Smooth muscle cell (in vitro differentiated cells): ENCODE measurements around the gene LEPROT. TPM values are rescaled to one million over a fixed set of nuclear protein-coding genes. Genes with fewer than 3 reads are reported as not detected.
A peak's percentile ranks its signal among the peaks of the same experiment; 100 is the strongest.

ENCODE experiments used
- DNase-seq: peaks from one replicate; lab custom pipeline; 2025; ENCODE audit not compliant: unreplicated experiment; lab: John Stamatoyannopoulos, UW
- H2AFZ ChIP-seq: fragments of 200-600 bp; sonication (generic); 2 replicates; pipeline ENCODE4 v1.6.0; 2016; ENCODE audit warnings: antibody characterized with exemption, low read depth, mild to moderate bottlenecking
- H3F3A ChIP-seq: fragments of 200-600 bp; sonication (generic); 2 replicates; pipeline ENCODE4 v1.6.0; 2017; ENCODE audit warnings: antibody characterized with exemption, low read depth
- H3K27ac ChIP-seq: fragments of 200-600 bp; sonication (generic); 2 replicates; pipeline ENCODE4 v1.5.1; 2016; ENCODE audit warnings: low read depth, mild to moderate bottlenecking
- H3K27me3 ChIP-seq: fragments of 200-600 bp; sonication (generic); 2 replicates; pipeline ENCODE4 v1.6.1; 2016; ENCODE audit warnings: low read depth, mild to moderate bottlenecking
- H3K36me3 ChIP-seq: fragments of 200-600 bp; sonication (generic); 2 replicates; pipeline ENCODE4 v1.5.1; 2016; ENCODE audit warnings: low read depth
- H3K4me1 ChIP-seq: fragments of 200-600 bp; sonication (generic); 2 replicates; pipeline ENCODE4 v1.5.1; 2016; ENCODE audit warnings: low read depth
- H3K4me2 ChIP-seq: fragments of 200-600 bp; sonication (generic); 2 replicates; pipeline ENCODE4 v1.6.0; 2016; ENCODE audit warnings: mild to moderate bottlenecking
- H3K4me3 ChIP-seq: fragments of 200-600 bp; sonication (generic); 2 replicates; pipeline ENCODE4 v1.5.1; 2016; ENCODE audit warnings: mild to moderate bottlenecking
- H3K79me2 ChIP-seq: fragments of 200-600 bp; sonication (generic); 2 replicates; pipeline ENCODE4 v1.6.0; 2016; ENCODE audit warnings: low read depth, mild to moderate bottlenecking
- H3K9ac ChIP-seq: fragments of 200-600 bp; sonication (generic); 2 replicates; pipeline ENCODE4 v1.6.0; 2016; ENCODE audit warnings: low read depth
- H3K9me3 ChIP-seq: fragments of 200-600 bp; sonication (generic); replicated peaks from 2 replicates; pipeline ENCODE4 v1.5.1; 2016; ENCODE audit warnings: low read depth
- H4K20me1 ChIP-seq: fragments of 200-600 bp; sonication (generic); 2 replicates; pipeline ENCODE4 v1.6.0; 2016; ENCODE audit warnings: low read depth
- WGBS: methylation state at CpG from one replicate; pipeline ENCODE4 v1.1.7; 2016; ENCODE audit warnings: low lambda C conversion rate; 5-methylcytosine and 5-hydroxymethylcytosine counted together
- polyA plus RNA-seq: library from polyadenylated mRNA; unstranded; fragments of >200 nt; fragmentation: Nextera tagmentation; extraction: Ambion mirVana; gene quantifications from 2 replicates; pipeline ENCODE4 v1.2.1, GENCODE V29; 2016
- total RNA-seq: library from RNA; depleted of rRNA; stranded (reverse); fragments of >200 nt; gene quantifications from 2 replicates; pipeline ENCODE4 v1.2.3, GENCODE V29; 2014
- TF ChIP-seq, protein P1 (sequence below): fragments of 200-600 bp; sonication (generic); IDR thresholded peaks from 2 replicates; pipeline ENCODE4 v1.5.1; 2017; ENCODE audit warnings: borderline replicate concordance, mild to moderate bottlenecking, antibody characterized with exemption; ENCODE audit not compliant: insufficient read depth, poor library complexity, severe bottlenecking

LEPROT gene
- total and polyA plus RNA-seq, 2 experiments from 2014 or later: 61.0 to 76.4 TPM

DNA sequence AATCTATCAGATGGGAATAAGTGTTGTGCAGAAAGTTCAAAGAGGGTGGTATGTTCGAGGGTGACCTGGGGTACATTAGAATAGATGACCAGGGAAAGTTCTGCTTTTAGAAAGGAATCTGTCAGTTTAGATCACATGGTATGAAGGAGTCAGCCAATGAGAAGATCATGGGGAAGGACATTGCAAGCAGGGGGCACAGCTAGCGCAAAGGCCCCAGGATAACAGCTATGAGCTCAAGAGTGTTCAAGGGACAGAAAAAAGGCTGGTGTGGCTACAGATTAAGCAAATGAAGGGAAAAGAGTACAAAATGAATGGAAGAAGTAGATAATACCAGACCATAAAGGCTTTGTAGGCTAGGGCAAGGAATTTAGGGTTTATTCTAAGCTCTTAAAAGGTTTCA is 8.6 kb downstream of the LEPROT start:
- Histone ChIP-seq H3K4me1 (peaks cover 35% of the 10 kb centered on the region), H3K27ac (peak overlapping the region; percentile 86), H3K36me3 (no peaks in the 10 kb centered on the region), H2AFZ (no peak overlapping the region), H3K27me3 (no peaks in the 10 kb centered on the region), H4K20me1 (peaks cover 42% of the 10 kb centered on the region), H3K79me2 (peaks cover 47% of the 10 kb centered on the region), H3K4me2 (peak overlapping the region; percentile 62), H3F3A (peaks cover 9% of the 10 kb centered on the region), H3K4me3 (no peak overlapping the region), H3K9ac (no peak overlapping the region), H3K9me3 (no peaks in the 10 kb centered on the region)
- TF ChIP-seq, protein P1, sequence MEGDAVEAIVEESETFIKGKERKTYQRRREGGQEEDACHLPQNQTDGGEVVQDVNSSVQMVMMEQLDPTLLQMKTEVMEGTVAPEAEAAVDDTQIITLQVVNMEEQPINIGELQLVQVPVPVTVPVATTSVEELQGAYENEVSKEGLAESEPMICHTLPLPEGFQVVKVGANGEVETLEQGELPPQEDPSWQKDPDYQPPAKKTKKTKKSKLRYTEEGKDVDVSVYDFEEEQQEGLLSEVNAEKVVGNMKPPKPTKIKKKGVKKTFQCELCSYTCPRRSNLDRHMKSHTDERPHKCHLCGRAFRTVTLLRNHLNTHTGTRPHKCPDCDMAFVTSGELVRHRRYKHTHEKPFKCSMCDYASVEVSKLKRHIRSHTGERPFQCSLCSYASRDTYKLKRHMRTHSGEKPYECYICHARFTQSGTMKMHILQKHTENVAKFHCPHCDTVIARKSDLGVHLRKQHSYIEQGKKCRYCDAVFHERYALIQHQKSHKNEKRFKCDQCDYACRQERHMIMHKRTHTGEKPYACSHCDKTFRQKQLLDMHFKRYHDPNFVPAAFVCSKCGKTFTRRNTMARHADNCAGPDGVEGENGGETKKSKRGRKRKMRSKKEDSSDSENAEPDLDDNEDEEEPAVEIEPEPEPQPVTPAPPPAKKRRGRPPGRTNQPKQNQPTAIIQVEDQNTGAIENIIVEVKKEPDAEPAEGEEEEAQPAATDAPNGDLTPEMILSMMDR: no peak
- DNase-seq: no peak
- WGBS: 99% methylated on average over 2 of the region's 2 CpGs

DNA sequence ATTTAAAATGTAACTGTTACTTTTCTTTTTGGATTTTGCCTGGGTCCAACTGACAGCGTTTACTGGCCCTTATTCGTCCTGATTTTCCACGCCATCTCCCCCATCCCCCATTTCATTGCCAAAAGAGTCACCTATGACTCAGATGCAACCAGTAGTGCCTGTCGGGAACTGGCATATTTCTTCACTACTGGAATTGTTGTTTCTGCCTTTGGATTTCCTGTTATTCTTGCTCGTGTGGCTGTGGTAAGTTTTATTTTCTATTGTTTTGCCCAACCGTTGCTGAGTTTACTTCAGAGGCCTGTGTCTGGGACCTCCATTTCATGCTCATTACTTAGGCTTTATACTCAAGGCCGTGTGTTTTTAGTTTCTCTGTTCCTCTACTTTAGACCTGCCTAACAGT is 9.3 kb downstream of the LEPROT start:
- Histone ChIP-seq H3K4me1 (peaks cover 35% of the 10 kb centered on the region), H3K9ac (peak overlapping the region; percentile 11), H3F3A (peaks cover 15% of the 10 kb centered on the region), H3K4me3 (no peak overlapping the region), H3K27ac (peak overlapping the region; percentile 86), H3K4me2 (peak overlapping the region; percentile 62), H2AFZ (no peak overlapping the region), H3K9me3 (no peaks in the 10 kb centered on the region), H3K27me3 (no peaks in the 10 kb centered on the region), H4K20me1 (peaks cover 40% of the 10 kb centered on the region), H3K36me3 (no peaks in the 10 kb centered on the region), H3K79me2 (peaks cover 39% of the 10 kb centered on the region)
- 35% methylated on average over 7 of the region's 7 CpGs for WGBS
- TF ChIP-seq, protein P1: no peak
- DNase-seq: no peak

DNA sequence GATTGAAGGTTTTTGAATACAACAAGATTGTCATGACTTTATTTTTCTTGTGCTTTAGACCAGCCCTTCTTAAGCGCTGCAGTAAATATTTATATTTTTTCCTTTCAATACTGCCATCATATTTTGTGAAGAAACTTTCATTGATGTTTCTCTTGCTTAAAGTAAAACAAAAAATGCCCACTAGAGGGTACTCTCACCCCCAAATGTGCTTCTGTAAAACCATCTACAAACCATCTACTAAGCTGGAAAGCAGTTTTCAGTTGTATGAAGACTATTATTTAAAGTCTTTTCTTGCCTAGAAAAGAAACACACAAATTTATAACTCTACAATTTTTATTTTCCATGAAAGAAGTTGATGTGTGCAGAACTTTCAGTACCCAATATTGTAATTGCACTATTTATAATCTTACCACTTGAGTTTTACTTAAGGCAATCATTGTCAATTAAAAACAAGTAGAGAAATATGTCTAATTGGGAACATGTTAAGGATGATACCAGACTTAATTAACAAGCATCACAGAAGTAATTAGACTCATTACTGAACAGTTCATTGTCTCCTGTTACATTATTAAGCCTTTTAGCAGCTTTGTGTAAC is 10.7 kb downstream of the LEPROT start:
- Histone ChIP-seq H3K4me2 (no peak overlapping the region), H3K36me3 (no peaks in the 10 kb centered on the region)
- 11% methylated on average over 1 of the region's 1 CpG for WGBS

More for the DNA sequence above, 10.7 kb downstream of the LEPROT start:
- Histone ChIP-seq H3K4me1 (peaks cover 36% of the 10 kb centered on the region), H4K20me1 (peaks cover 29% of the 10 kb centered on the region), H3K9ac (no peak overlapping the region), H3K27ac (peak overlapping the region; percentile 86), H3K4me3 (no peak overlapping the region), H3K9me3 (no peaks in the 10 kb centered on the region), H2AFZ (no peak overlapping the region), H3K79me2 (peaks cover 31% of the 10 kb centered on the region), H3F3A (peaks cover 22% of the 10 kb centered on the region), H3K27me3 (no peaks in the 10 kb centered on the region)
- DNase-seq: no peak
- TF ChIP-seq, protein P1: peak; percentile 57
